NCI-H187 treated with DMSO at 0.1 percent for 48 hours (cell line): ENCODE measurements around the gene MRPL49.
"Not testable (repeated sequence)": the region's sequence is repeated elsewhere in the genome, so short reads cannot be mapped to it uniquely, and the experiment has no call there.

Source experiments
- DNase-seq: peaks from one replicate; lab custom pipeline; 2025; lab: John Stamatoyannopoulos, UW

Gene MRPL49

GRCh38 chr11:65132988-65133700 lies 11.0 kb downstream of the MRPL49 start:
- no peak for DNase-seq

DNA sequence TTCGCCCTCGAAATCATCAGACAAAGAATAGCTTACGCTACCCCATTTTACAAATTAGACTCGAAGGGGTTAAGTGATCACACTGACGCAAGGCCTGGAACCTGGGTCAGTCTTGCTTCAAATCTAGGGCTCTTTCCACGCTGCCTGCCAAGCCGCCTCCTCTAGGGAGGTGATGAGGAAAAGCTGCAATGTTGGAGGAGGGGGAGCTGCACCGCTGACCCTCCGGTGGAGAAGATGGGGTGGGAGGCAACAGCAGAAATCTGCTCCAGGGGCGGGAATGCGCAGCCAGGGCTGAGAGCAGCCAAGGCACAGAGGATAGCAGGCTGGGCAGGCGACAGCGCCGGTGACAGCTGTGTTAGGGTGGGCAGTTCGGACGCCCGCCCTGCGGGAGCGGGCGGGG lies 11.6 kb downstream of the MRPL49 start:
- DNase-seq = no peak

- DNase-seq = no peak
These were observed 12.3 kb downstream of the MRPL49 start, which contains the start of gene SYVN1 for GRCh38 chr11:65134240-65134951. Gene SYVN1, minus strand, starts transcription at chr11:65134519. Its CDS starts 918 bp downstream, at chr11:65133601.

GRCh38 chr11:65134952-65135632 lies 13.0 kb downstream of the MRPL49 start:
- peak; percentile 96 for DNase-seq

GRCh38 chr11:65135633-65136145 lies 13.6 kb downstream of the MRPL49 start:
- DNase-seq = no peak

GRCh38 chr11:65136515-65137096 lies 14.5 kb downstream of the MRPL49 start:
- DNase-seq = no peak

DNA sequence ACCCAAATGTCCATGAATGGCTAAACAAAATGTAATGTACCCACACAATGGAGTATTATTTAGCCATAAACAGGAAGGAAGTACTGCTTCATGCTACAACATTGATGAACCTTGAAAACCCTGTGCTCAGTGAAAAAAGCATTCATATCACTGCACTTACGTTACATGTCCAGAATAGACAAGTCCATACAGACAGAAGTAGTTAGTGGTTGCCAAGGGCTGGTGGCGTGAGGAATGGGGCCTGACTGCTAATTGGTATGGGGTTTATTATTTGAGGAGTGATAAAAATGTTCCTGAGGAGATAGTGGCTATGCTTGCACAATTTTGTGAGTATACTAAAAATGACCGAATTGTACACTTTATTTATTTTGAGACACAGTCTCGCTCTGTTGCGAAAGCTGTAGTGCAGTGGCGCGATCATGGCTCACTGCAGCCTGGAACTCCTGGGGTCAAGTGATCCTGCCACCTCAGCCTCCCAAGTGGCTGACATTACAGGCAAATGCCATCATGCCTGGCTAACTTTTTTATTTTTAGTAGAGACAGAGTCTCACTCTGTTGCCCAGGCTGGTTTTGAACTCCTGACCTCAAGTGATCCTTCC lies 19.9 kb downstream of the MRPL49 start:
- DNase-seq = no peak

- no peak for DNase-seq
These were observed 25.4 kb downstream of the MRPL49 start for GRCh38 chr11:65147352-65148075.

DNA sequence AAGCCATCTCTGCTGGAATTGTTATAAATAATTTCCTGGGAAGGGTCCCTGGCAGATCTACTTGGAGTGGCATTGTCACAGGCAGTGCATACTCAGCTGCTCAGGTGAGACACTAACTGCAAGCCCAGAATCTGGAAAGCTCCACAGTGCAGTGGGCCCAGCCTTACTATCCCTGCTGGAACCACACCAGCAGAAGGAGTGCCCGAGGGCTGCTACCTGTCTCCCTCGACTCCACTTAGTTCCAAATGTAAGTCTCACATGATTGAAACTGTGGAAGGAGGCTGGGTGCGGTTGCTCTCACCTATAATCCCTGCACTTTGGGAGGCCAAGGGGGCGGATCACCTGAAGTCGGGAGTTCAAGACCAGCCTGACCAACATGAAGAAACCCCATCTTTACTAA lies 26.5 kb downstream of the MRPL49 start:
- DNase-seq = no peak

- DNase-seq = not testable (repeated sequence)
These were observed 28.0 kb downstream of the MRPL49 start for GRCh38 chr11:65150131-65150508.

GRCh38 chr11:65150509-65151299 lies 28.6 kb downstream of the MRPL49 start:
- DNase-seq = no peak

DNA sequence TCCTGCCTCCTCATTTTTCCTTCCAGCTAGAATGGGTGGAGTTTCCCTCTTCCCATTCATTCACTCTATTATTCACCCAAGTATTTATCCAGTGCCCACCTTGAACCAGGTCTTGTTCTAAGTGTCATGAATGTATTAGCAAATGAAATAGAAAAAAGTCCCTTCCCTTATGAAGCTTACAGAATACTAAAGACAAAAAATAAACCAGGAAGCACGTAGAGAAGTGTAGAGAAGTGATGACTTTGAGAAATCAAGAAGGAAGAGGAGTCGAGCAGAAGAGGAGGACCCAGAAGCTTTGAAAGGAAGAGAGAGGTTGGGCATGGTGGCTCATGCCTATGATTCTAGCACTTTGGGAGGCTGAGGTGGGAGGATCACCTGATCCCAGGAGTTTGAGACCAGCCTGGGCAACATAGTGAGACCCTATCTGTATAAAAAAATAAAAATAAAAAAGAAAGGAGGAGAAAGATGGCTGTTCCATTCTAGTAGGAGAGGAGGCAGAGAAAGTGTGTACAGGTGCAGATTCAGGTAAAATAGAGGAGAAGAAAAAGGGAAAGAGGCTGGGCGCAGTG lies 29.3 kb downstream of the MRPL49 start:
- DNase-seq = no peak

GRCh38 chr11:65152122-65152521 lies 30.0 kb downstream of the MRPL49 start:
- DNase-seq = no peak

DNA sequence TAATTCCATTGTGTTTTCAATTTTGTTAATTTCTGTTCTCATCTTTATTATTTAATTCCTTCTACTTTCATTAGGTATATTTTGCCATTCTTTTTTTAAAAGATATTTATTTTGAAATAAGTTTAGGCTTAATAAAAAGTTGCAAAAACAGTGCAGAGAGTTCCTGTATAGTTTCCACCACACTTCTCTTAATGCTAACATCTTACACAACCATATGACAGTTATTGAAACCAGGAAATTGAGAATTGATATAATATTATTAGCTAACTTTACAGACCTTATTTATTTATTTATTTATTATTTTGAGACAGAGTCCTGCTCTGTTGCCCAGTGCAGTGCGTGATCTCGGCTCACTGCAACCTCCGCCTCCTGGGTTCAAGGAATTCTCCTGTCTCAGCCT lies 34.1 kb downstream of the MRPL49 start:
- DNase-seq = no peak

GRCh38 chr11:65156926-65157325 lies 34.8 kb downstream of the MRPL49 start:
- DNase-seq = no peak

GRCh38 chr11:65157336-65157735 lies 35.2 kb downstream of the MRPL49 start:
- DNase-seq = no peak

DNA sequence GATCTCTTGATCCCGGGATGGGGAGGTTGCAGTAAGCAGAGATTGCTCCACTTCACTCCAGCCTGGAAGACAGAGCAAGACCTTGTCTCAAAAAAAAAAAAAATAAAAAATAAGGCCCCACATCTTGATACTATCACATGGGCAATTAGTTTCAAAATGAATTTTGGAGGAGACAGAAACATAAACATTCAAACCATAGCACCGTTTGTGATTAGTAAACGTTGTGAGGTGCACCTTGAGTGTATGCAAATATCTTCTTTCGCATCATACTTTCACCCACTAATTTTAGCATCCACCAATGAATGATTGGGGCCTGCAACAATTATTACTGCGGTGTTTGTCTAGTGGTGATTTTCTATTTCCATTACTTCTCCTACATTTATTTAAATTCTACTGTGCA lies 36.9 kb downstream of the MRPL49 start:
- no peak for DNase-seq

GRCh38 chr11:65160643-65161042 lies 38.5 kb downstream of the MRPL49 start:
- no peak for DNase-seq

DNA sequence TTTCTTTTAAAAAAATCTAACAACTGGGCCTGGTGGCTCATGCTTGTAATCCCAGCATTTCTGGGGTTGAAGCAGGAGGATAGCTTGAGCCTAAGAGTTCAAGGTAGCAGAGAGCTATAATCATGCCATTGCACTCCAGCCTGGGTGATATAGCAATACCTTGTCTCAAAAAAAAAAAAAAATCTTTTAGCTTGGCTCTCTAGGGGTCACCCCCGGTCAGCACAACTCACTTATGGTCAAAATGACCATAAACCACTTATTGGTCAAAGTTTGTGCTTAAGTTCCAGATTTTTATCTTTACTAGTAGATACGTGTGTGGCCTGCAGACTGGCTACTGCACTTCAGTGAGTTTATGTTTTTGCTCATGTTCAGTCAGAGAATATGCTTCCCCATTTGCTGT lies 41.6 kb downstream of the MRPL49 start:
- no peak for DNase-seq
